HG02798 (cell line): ENCODE measurements around the gene MRPL23.
A peak's percentile ranks its signal among the peaks of the same experiment; 100 is the strongest.

Source experiments
- ATAC-seq: cut with Tn5 transposase; IDR thresholded peaks from one replicate; pipeline ENCODE4 v1.9.1; 2021; ENCODE audit warnings: mild to moderate bottlenecking; ENCODE audit not compliant: unreplicated experiment, poor library complexity

MRPL23 gene

GRCh38 chr11:1946812-1947484 lies at the start of gene MRPL23:
Gene MRPL23, plus strand, starts transcription at chr11:1947332. Its CDS starts 31 bp downstream, at chr11:1947363.
- ATAC-seq, result no peak

- no peak for ATAC-seq
These were observed 48.0 kb upstream of the MRPL23 start for GRCh38 chr11:1899090-1899489.

GRCh38 chr11:1899686-1900085 lies 47.4 kb upstream of the MRPL23 start:
- ATAC-seq, result no peak

GRCh38 chr11:1906181-1906580 lies 41.0 kb upstream of the MRPL23 start:
- no peak for ATAC-seq

GRCh38 chr11:1906611-1907423 lies 40.3 kb upstream of the MRPL23 start:
- no peak for ATAC-seq

- no peak for ATAC-seq
These were observed 38.5 kb upstream of the MRPL23 start for GRCh38 chr11:1908618-1909017.

- no peak for ATAC-seq
These were observed 37.6 kb upstream of the MRPL23 start for GRCh38 chr11:1909524-1909923.

GRCh38 chr11:1912289-1912878 lies 34.7 kb upstream of the MRPL23 start:
- ATAC-seq, result no peak

GRCh38 chr11:1913271-1914060 lies 33.7 kb upstream of the MRPL23 start:
- no peak for ATAC-seq

GRCh38 chr11:1915795-1916131 lies 31.4 kb upstream of the MRPL23 start:
- ATAC-seq, result no peak

- ATAC-seq, result peak; percentile 61
These were observed 30.8 kb upstream of the MRPL23 start for GRCh38 chr11:1916132-1916985.

- ATAC-seq, result peak; percentile 10
These were observed 30.1 kb upstream of the MRPL23 start for GRCh38 chr11:1916986-1917522.

- ATAC-seq, result no peak
These were observed 29.4 kb upstream of the MRPL23 start for GRCh38 chr11:1917523-1918435.

GRCh38 chr11:1918436-1919315 lies 28.5 kb upstream of the MRPL23 start:
- ATAC-seq, result no peak

GRCh38 chr11:1919391-1920127 lies 27.6 kb upstream of the MRPL23 start, which contains the start of gene TNNT3:
Gene TNNT3, plus strand, starts transcription at chr11:1919703. Its CDS starts 3,172 bp downstream, at chr11:1922875.
- no peak for ATAC-seq

- no peak for ATAC-seq
These were observed 26.8 kb upstream of the MRPL23 start for GRCh38 chr11:1920128-1920908.
